Measurements from ENCODE around the gene C6orf163. TPM values are rescaled to one million over a fixed set of nuclear protein-coding genes. Genes with fewer than 3 reads are reported as not detected.

Gene C6orf163
- total and polyA plus RNA-seq, 2 of the 13 experiments (the other 11 are each of a cell fraction or from before 2014, with no cell fraction given): 0.62 to 1.8 TPM

GRCh38 chr6:87322304-87323212 lies 22.1 kb upstream of the C6orf163 start, which contains the start of gene SMIM8 (continued):
- TF ChIP-seq TBX3 (IDR thresholded peaks at IDR 0.05; ENCODE audit: borderline replicate concordance) (no peak), TBL1XR1 (IDR thresholded peaks at IDR 0.05; ENCODE audit: borderline replicate concordance, low read length, partially characterized antibody) (no peak), KLF9 (CRISPR knock-in tag; IDR thresholded peaks at IDR 0.05; ENCODE audit: low read depth) (peak; percentile 76; the same call in 1 of the 2 replicates), HHEX (CRISPR knock-in tag; IDR thresholded peaks at IDR 0.05) (no peak), ZNF607 (CRISPR knock-in tag; IDR thresholded peaks at IDR 0.05; ENCODE audit: borderline replicate concordance) (peak; percentile 54; the same call in 1 of the 2 replicates), MNT (IDR thresholded peaks at IDR 0.05) (no peak), FOXO1 (CRISPR knock-in tag; IDR thresholded peaks at IDR 0.05) (peak; percentile 54; the same call in 1 of the 2 replicates), ZNF318 (CRISPR knock-in tag; IDR thresholded peaks at IDR 0.05) (no peak), ZFP41 (CRISPR knock-in tag; IDR thresholded peaks at IDR 0.05; ENCODE audit: borderline replicate concordance) (no peak), ZNF446 (CRISPR knock-in tag; IDR thresholded peaks at IDR 0.05) (no peak; the same call in 1 of the 2 replicates), TSC22D2 (CRISPR knock-in tag; IDR thresholded peaks at IDR 0.05; ENCODE audit: borderline replicate concordance) (peak; percentile 93), FOXM1 (CRISPR knock-in tag; IDR thresholded peaks at IDR 0.05) (peak; percentile 42; the same call in 1 of the 2 replicates), ZMAT5 (CRISPR knock-in tag; IDR thresholded peaks at IDR 0.05; ENCODE audit: borderline replicate concordance, low read depth) (no peak), ZBTB37 (CRISPR knock-in tag; IDR thresholded peaks at IDR 0.05) (no peak), KLF12 (CRISPR knock-in tag; IDR thresholded peaks at IDR 0.05; ENCODE audit: borderline replicate concordance) (peak; percentile 99), RXRB (CRISPR knock-in tag; IDR thresholded peaks at IDR 0.05; ENCODE audit: borderline replicate concordance) (peak; percentile 51; the same call in 1 of the 2 replicates), HIVEP1 (CRISPR knock-in tag; IDR thresholded peaks at IDR 0.05) (0 out of 2 replicates have a peak, but pooled peaks have one; percentile 40)
